ENCODE results near the gene PRPF39.
"Not testable (repeated sequence)": the region's sequence is repeated elsewhere in the genome, so short reads cannot be mapped to it uniquely, and the experiment has no call there.

PRPF39 gene

DNA sequence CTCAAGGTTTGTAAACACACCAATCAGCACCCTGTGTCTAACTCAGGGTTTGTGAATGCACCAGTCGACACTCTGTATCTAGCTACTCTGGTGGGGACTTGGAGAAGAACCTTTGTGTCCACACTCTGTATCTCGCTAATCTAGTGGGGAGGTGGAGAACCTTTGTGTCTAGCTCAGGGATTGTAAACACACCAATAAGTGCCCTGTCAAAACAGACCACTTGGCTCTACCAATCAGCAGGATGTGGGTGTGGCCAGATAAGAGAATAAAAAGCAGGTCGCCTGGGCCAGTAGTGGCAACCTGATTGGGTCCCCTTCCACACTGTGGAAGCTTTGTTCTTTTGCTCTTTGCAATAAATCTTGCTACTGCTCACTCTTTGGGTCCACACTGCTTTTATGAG, 2.8 kb upstream of the PRPF39 start:
- DNase-seq (ENCODE audit: low read depth in 1 of 2, low spot score in 1 of 2): not testable (repeated sequence)

DNA sequence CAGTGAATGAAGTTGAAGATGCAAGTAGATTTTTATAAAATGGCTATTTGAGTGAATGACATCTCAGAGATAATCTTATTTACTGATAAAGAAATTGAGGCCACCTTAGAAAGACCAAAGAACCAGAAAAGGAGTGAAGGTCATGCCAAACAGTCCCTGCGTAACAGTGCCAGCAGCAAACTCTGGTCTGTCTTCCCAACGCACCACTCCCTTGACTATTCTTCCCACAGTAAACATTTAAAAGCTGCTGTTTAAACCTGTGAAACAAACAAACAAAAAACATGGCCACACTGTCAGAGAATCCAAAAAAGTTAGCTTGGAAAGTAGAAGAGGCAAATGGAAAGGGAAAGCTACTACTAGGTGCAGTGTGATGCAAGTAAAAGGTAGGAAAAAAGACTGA, 1.5 kb upstream of the PRPF39 start:
- no peak for DNase-seq (ENCODE audit: low read depth in 1 of 2, low spot score in 1 of 2)

DNA sequence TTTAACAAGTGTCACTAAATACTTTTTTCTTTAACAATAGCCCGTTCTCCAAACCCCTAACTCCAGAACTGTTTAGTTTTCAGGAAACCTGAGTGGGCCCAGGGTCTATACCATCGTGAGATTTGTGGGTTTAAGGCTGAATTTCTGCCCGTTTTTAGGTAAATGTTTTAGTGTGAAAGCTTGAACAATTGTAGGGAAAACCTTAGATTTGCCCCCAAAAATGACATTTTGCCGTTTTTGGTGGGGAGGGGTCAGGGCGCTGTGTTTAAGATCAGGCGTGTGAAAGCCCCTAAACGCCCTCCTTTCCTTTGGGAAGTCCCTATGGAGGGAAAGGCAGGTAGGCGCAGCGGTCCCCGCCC, 320 bp upstream of the PRPF39 start:
- no peak for DNase-seq (ENCODE audit: low read depth in 1 of 2, low spot score in 1 of 2)

DNA sequence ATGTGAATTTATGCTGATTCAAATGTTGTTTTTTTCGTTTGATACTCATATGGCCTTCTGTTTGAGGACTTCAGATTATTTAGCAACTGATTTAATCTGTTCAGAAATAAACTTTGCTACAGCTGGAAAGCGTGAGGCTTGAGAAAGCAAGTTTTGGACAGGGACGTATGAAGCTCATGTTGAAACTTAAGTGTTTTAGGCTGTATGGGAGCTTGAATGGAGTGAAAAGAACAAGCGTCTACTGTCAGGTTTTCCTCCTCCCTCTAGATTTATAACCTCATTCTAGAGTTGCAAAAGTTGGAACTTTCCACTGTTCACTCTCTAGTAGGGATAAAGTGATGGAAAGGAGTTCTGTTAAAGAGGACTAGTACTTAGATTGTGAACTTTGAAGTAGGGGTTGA, 1.0 kb downstream of the PRPF39 start:
- DNase-seq (ENCODE audit: low read depth in 1 of 2, low spot score in 1 of 2): no peak

DNA sequence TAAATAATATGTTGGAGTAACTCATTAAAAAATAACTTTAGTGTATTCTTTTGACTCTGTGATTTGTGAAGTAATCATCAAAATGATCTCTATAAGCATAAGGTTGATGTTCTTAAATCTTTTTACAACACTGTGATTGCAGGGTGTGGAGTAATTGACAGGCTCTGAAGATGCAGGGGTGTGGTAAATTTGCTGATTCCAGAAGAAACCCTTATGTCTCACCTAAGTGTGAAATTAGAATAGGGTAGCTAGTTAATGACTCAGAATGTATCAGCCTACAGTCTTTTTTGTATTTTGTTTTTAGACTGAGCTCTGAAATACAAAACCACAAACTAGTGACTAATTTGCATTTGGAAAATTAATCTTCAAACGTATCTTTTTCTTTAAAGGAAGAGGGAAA, 5.9 kb downstream of the PRPF39 start:
- DNase-seq (ENCODE audit: low read depth in 1 of 2, low spot score in 1 of 2): no peak

DNA sequence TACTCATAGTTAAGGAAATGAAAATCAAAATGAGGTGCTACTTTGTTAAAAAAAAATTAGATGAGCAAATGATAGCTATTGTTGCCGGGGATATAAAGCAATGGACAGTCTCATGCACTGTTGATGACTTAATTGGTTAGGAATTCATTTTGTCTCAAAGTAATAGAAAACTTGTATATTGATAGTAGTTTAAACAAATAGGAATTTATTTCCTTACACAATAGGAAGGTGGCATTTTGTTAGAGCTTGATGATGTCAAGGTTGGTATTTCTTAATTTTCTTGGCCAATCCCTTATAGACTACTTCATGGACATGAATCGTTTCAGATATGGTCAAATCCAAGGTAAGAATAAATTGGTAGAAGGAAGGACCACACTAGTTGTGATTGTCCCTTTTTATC, 7.8 kb downstream of the PRPF39 start:
- no peak for DNase-seq (ENCODE audit: low read depth in 1 of 2, low spot score in 1 of 2)

DNA sequence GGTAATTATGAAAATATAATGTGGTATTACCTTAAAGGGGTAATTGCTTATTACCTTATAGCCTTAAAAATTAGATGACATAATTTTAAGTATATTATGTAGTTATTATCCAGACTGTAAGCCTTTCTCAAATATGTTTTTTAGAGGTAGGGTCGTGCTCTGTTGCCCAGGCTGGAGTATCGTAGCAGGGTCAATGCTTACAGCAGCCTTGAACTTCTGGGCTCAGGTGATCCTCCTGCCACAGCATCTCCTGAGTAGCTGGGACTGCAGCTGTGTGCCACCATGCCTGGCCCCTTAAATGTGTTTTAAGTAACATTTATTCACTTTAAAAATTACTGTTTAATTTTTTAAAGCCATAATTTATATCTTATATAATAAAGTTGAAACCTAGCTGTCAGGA, 10.4 kb downstream of the PRPF39 start:
- no peak for DNase-seq (ENCODE audit: low read depth in 1 of 2, low spot score in 1 of 2)

DNA sequence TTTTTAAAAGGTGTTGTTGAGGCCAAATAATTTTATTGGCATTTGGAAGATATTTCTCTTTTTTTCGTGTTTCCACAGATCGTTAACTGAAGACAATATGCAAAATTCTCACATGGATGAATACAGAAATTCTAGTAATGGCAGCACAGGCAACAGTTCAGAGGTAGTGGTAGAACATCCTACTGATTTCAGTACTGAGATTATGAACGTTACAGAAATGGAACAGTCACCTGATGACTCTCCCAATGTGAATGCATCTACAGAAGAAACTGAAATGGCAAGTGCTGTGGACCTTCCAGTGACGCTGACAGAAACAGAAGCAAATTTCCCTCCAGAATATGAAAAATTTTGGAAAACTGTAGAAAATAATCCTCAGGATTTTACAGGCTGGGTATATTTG, 11.2 kb downstream of the PRPF39 start:
- DNase-seq (ENCODE audit: low read depth in 1 of 2, low spot score in 1 of 2): no peak

DNA sequence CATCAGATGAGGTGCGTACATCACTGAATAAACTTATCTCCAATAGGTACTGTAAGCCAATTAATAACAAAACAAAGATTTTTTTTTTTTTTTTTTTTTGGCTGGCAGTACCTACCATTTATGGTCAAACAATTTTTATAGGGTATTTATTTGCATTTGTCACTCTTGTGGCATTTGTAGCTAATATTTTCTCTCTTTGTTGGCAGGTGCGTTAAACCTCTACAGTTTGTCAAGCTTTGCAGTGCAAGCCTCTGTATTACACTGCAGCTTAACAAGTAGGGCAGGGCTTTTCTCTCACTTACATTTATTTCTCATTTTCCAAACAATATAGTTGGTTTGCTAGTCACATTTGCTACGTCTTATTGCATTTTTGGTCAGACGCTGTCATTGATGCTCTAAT, 12.3 kb downstream of the PRPF39 start:
- no peak for DNase-seq (ENCODE audit: low read depth in 1 of 2, low spot score in 1 of 2)

DNA sequence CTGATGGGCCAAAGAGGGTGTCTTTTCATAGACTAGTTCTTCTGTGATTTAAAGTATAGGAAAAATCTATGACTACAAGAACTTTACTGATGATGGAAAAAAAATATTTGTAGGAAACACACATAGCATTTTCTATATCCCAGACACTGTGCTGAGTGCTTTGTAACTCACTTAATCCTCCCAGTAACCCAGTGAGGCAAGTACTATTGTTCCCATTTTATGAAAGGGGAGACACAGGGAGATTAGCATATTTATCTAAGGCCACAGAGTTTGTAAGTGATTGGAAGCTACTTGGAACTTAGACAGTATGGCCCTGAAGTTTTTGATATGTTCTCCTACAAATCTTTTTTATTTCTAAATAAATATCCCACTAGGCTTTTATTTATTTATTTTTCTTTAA, 19.9 kb downstream of the PRPF39 start:
- DNase-seq (ENCODE audit: low read depth in 1 of 2, low spot score in 1 of 2): no peak

DNA sequence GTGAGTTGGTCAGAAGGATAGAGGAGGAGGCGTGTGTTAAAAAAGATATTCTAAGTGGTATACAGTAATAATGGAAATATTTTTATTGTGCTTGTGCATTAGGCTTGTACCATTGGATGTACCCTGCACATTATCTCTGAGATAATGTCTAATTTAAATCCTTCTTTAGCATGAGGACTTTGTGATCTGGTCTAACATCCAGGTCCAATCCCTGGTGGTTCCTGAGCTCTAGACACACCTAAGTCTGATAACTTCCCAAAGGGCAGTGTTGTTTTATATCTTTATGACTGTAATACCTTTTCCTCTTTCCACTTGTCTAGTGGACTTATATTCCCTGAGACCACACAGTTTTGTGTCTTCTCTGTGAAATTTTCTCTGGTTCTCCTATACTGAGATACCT, 20.6 kb downstream of the PRPF39 start:
- DNase-seq (ENCODE audit: low read depth in 1 of 2, low spot score in 1 of 2): no peak

DNA sequence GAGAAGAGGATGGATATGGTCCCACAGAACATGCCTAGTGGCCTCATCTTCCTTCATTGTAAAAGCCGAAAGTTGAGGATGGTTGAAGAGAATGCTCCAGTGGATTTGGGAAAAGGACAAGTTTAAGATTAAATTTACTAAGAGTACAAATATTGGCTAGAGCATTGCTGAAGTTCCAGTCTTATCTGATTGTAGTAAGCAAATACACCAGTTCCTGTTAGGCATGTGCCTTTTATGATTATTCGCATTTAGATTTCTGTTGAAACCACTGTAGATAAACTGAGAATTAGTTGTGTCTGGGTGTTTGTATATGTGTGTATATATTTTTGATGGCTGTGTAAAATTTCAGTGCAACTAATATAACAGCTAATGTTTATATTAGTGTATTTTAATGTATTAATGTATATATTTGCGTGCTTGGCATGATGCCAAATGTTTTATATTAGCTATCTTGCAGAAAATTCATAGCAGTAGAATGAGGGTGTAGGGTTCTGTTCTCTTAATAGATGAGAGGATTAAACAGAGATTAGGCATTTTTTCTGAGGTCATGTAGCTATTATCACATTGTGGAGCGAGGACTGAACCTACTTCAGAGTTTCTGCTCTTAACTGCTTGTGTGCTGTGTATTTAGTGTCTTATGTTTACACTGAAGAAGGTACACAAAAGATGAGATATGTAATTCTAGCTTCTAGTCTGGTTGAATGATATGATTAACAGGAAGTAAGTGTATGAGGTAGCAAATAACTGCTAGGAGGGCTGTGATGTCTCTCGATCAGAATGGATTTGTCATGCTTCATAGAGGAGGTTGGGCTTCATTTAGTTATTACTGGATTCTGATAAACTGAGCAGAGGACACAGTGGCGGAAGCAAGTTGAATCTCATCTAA, 29.2 kb downstream of the PRPF39 start:
- no peak for DNase-seq (ENCODE audit: low read depth in 1 of 2, low spot score in 1 of 2)

DNA sequence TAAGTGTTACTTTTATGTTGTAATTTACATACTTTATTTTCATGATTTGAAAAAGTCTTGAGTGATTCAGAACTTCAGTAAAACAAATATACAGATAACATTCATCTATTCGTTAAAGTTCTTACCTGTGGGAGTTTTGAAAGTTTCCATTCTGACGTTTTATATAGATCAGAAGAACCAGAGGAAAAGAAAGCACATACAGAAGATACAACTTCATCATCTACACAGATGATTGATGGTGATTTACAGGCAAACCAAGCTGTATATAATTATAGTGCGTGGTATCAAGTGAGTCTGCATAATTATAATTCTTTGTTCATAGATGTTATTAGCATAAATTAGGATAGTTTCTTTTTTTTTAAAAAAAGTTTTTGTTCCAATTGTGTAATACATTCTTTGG, 30.4 kb downstream of the PRPF39 start:
- DNase-seq (ENCODE audit: low read depth in 1 of 2, low spot score in 1 of 2): no peak

DNA sequence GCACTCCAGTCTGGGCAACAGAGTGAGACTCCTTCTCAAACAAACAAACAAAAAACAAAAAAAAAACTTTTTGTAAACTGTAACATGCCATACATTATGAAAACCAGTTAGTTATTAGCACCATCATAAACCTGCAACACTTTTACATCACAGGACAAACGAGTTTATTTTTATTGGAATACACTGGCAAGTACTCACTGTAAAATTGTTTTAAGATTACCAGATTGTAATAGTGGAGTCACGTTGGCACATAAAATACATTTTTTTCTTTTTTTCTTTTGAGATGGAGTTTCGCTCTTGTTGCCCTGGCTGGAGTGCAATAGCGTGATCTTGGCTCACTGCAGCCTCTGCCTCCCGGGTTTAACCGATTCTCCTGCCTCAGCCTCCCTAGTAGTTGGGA, 34.7 kb downstream of the PRPF39 start:
- DNase-seq (ENCODE audit: low read depth in 1 of 2, low spot score in 1 of 2): no peak

DNA sequence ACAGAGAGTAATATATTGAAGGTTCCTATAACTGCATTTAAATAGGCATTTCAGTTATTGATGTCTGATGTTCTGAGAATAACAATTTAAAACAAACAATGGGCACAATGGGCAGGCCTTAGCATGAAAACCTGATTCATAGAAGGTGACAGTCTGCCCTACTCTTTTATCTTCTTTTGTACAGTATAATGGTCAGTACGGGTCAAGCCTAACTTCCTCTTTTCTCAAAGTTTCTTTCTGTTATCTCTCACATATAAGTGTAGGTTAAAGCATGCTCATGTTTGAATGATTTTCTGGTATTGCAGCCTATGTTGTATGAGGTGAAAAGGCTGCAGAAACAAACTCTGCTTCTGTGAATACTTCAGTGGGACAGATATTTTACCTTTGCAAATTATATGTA, 36.2 kb downstream of the PRPF39 start:
- DNase-seq (ENCODE audit: low read depth in 1 of 2, low spot score in 1 of 2): no peak

DNA sequence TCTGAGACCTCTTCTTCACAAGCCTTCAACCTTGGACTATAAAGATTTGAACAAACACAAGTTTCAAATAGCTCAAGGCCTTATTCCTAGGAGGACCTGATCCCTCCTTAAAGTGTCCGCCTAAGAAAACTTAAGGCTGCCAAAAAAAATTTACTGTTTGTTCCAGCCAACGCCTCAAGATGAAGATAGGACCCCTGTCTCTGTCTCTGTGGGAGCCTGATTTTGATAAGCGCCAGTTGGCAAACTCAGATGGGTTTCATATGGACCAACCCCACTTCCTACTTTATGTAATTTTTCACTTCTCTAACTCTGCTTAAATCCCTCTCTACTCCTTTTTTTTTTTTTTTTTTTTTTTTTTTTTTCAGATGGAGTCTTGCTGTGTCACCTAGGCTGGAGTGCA, 39.4 kb downstream of the PRPF39 start:
- no peak for DNase-seq (ENCODE audit: low read depth in 1 of 2, low spot score in 1 of 2)

DNA sequence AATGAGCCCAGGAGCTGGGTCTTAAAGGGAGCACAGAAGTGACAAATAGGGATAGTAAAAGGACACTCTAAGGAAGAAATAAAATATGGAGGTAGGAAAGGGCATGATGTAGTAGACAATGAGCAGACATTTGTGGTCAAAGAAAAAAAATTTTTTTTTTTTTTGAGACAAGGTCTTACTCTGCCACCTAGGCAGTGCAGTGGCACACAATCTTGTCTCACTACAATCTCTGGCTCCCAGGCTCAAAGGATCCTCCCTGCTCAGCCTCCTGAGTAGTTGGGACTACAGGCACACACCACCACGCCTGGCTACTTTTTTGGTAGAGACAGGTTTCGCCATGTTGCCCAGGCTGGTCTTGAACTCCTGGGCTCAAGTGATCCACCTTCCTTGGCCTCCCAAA, 41.8 kb downstream of the PRPF39 start:
- no peak for DNase-seq (ENCODE audit: low read depth in 1 of 2, low spot score in 1 of 2)

DNA sequence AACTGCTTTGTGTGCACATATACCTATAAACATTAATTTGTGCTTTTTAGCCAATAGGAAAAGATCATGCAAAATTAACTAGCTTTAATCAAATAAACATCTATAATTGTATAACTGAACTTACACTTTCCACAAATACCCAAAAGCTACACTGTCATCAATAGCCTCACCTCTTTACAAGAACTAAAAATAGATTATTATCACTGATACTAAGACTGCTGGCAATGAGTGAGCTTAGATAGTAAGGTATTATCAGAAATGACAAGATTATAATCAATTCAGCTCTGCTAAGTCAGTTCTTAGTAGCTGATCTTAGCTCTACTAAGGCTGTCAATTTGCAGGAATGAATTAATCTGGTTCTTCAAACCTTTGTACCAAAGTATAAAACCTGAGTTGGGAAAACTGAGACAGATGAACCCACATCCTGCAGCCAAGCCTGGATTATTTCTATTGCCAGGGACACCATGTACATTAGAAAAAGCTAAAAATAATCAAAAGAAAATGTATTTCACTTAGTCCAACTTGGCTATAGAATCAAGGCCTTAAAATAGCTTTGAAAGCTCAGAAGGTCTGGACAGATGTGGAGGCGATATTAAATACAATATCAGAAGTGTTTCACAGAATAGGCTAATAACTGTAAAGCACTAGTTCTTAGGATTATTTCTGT, 45.2 kb downstream of the PRPF39 start:
- DNase-seq (ENCODE audit: low read depth in 1 of 2, low spot score in 1 of 2): no peak

DNA sequence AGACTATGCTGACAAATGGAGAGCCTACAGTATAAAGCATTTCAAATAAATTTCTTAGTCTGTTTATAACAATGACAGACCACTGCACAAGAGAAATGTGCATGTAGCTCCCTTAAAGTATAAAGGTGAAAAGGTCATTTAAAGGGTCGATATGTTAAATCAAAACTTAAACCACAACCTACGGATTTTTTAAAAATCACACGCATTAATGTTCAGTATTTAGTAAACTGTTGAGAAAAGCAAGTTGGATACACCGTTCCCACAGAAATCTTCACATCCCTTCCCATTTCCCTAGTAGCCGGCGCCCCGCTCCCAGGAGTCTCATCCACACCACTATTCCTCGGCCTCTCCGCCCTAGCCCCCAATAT, 49.8 kb downstream of the PRPF39 start:
- DNase-seq (ENCODE audit: low read depth in 1 of 2, low spot score in 1 of 2): no peak

DNA sequence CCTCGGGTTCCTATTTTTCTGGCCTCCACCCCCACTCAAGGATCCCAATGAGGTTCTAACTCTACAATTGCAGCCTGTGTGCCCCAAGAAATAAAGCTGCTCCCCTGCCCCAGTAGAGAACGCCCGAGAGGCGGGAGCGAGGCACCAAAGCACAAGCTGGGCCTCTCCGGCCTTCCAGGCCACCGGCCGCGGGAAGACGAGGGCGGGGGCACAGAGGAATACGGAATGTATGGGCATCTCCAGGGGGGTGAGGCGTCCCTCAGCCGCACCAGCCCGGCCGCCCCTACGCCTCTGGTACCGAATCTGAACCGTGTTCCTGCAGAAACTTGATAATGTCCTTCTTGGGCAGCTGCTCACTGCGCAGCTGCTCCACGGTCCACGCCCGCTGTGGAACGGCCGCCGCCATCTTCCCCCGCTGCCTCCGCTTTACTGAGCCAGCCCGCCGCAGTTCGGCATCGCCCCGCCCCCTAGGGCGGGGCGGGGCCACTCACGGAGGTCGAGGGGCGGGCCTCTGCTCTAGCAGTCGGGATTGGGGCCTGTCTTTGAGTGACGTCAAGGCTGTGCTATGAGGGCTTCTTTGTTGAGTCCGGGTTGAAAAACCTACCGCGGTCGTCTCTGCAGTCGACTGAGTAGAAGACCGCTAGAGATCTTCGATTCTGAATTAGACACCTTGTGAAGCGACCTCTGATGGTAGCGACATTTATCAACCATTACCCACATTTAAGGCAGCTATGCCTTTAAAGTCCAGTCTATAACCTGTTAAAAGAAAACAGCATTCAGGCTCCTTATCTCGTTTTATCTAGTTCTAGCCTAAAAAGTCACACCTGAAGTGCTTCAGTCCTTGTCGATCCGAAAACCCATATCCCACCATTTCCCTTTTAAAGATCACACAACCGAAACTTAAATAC, 50.4 kb downstream of the PRPF39 start, which contains the start of gene FKBP3:
TSS of gene FKBP3 (minus strand) at position 431 of the 908 bp plus-strand sequence. CDS start at position 406, 25 bp downstream.
- DNase-seq (ENCODE audit: low read depth in 1 of 2, low spot score in 1 of 2): peak; percentile 89 to 95

DNA sequence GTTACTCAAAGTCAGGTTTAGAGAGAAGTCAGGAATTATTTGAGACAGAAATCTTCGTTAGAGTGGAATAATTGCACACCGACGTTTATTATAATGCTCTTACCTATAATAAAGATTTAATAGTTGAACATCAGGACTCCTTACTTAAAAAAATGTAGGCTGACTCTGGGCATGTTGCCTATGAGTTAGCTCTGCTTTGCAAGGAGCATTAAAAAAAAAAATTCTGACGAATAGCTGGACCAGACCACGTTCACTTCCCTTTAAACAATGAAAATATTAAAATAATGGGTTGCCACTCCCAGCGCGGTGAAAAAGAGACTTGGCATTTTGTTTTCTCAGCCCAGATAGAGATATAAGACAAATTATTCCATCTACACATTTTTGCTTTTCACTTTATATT, 51.2 kb downstream of the PRPF39 start:
- DNase-seq (ENCODE audit: low read depth in 1 of 2, low spot score in 1 of 2): no peak

All from activated T-helper 1 cell treated with anti-CD3 and anti-CD28 coated beads, Interleukin-2, amount 50 U/mL, for 16 hours (primary cell).